ENCODE results near the gene FGFR4. TPM values are rescaled to one million over a fixed set of nuclear protein-coding genes. Genes with fewer than 3 reads are reported as not detected.

Gene FGFR4
- total and polyA plus RNA-seq, 10 donors, result 5.2 to 41.6 (median 23.0) TPM

- Histone ChIP-seq H3K9me3 (no peaks in the 10 kb centered on the region), H3K27ac (peak overlapping the region in 5 of 8 donors; percentile 50 to 71 (median 60)), H3K27me3 (replicated peaks in 1 of 7) (peaks cover 0 to 40% (median 0%) of the 10 kb centered on the region in 7 donors), H3K4me3 (peak overlapping the region; percentile 41 to 78 (median 50)), H3K36me3 (peaks cover 0 to 13% (median 0%) of the 10 kb centered on the region in 6 donors), H3K4me1 (peaks cover 0 to 61% (median 14%) of the 10 kb centered on the region in 6 donors)
- DNase-seq, result no peak
- 25 to 37% (median 26%) methylated on average over 18 to 23 of the region's 23 CpGs for WGBS, 5 donors
- intact Hi-C loops (cut with DNase I; ENCODE audit: low total_unique reads), result no loop called here
- TF ChIP-seq, protein P1, sequence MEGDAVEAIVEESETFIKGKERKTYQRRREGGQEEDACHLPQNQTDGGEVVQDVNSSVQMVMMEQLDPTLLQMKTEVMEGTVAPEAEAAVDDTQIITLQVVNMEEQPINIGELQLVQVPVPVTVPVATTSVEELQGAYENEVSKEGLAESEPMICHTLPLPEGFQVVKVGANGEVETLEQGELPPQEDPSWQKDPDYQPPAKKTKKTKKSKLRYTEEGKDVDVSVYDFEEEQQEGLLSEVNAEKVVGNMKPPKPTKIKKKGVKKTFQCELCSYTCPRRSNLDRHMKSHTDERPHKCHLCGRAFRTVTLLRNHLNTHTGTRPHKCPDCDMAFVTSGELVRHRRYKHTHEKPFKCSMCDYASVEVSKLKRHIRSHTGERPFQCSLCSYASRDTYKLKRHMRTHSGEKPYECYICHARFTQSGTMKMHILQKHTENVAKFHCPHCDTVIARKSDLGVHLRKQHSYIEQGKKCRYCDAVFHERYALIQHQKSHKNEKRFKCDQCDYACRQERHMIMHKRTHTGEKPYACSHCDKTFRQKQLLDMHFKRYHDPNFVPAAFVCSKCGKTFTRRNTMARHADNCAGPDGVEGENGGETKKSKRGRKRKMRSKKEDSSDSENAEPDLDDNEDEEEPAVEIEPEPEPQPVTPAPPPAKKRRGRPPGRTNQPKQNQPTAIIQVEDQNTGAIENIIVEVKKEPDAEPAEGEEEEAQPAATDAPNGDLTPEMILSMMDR (IDR thresholded peaks at IDR 0.05 in 8 of 11, conservative IDR thresholded peaks at IDR 0.05 in 3 of 11), result no peak
- TF ChIP-seq POLR2AphosphoS5 (IDR thresholded peaks at IDR 0.05) (no peak), POLR2A (IDR thresholded peaks at IDR 0.05) (no peak)
Observed at GRCh38 chr5:177087398-177088005, 787 bp downstream of the FGFR4 start.

DNA sequence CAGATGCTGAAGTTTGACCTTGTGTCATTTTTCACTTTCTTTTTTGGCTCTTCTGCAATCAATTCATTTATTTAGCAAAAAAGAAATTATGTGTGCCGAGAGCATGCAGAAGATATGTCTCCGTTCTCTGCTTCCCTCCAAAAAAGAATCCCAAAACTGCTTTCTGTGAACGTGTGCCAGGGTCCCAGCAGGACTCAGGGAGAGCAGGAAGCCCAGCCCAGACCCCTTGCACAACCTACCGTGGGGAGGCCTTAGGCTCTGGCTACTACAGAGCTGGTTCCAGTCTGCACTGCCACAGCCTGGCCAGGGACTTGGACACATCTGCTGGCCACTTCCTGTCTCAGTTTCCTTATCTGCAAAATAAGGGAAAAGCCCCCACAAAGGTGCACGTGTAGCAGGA is 2.4 kb downstream of the FGFR4 start:
- 38 to 49% (median 42%) methylated on average over 5 of the region's 5 CpGs for WGBS, 5 donors
- Histone ChIP-seq H3K4me1 (peaks cover 0 to 74% (median 18%) of the 10 kb centered on the region in 6 donors), H3K4me3 (peak overlapping the region in 1 of 8 donors; percentile 1), H3K9me3 (no peaks in the 10 kb centered on the region), H3K27me3 (replicated peaks in 1 of 7) (peaks cover 0 to 29% (median 0%) of the 10 kb centered on the region in 7 donors), H3K27ac (peak overlapping the region in 5 of 8 donors; percentile 42 to 71 (median 53)), H3K36me3 (peaks cover 0 to 25% (median 0%) of the 10 kb centered on the region in 6 donors)
- DNase-seq, result no peak
- intact Hi-C loops (cut with DNase I; ENCODE audit: low total_unique reads), result no loop called here
- TF ChIP-seq, protein P1 (IDR thresholded peaks at IDR 0.05 in 8 of 11, conservative IDR thresholded peaks at IDR 0.05 in 3 of 11), result no peak
- TF ChIP-seq POLR2AphosphoS5 (IDR thresholded peaks at IDR 0.05) (no peak), POLR2A (IDR thresholded peaks at IDR 0.05) (no peak)

GRCh38 chr5:177089825-177090641 is 3.3 kb downstream of the FGFR4 start:
- H3K36me3 ChIP-seq, result peaks cover 0 to 25% (median 0%) of the 10 kb centered on the region in 6 donors
- DNase-seq, result no peak
- 74 to 94% (median 80%) methylated on average over 15 to 21 of the region's 21 CpGs for WGBS, 5 donors
- peaks cover 6 to 83% (median 27%) of the 10 kb centered on the region in 6 donors for H3K4me1 ChIP-seq
- H3K9me3 ChIP-seq, result no peaks in the 10 kb centered on the region
- peaks cover 0 to 26% (median 0%) of the 10 kb centered on the region in 7 donors for H3K27me3 ChIP-seq (replicated peaks in 1 of 7)
- peak overlapping the region in 1 of 8 donors; percentile 1 for H3K4me3 ChIP-seq
- peak overlapping the region in 5 of 8 donors; percentile 42 to 71 (median 53) for H3K27ac ChIP-seq
- TF ChIP-seq, protein P1 (IDR thresholded peaks at IDR 0.05 in 8 of 11, conservative IDR thresholded peaks at IDR 0.05 in 3 of 11), result no peak
- intact Hi-C loops (cut with DNase I; ENCODE audit: low total_unique reads), result no loop called here

GRCh38 chr5:177090813-177091212 is 4.1 kb downstream of the FGFR4 start:
- TF ChIP-seq POLR2A (IDR thresholded peaks at IDR 0.05), result no peak
- TF ChIP-seq, protein P1 (IDR thresholded peaks at IDR 0.05 in 8 of 11, conservative IDR thresholded peaks at IDR 0.05 in 3 of 11), result no peak
- TF ChIP-seq POLR2AphosphoS5 (IDR thresholded peaks at IDR 0.05), result no peak
- Histone ChIP-seq H3K9me3 (no peaks in the 10 kb centered on the region), H3K27me3 (replicated peaks in 1 of 7) (peaks cover 0 to 26% (median 0%) of the 10 kb centered on the region in 7 donors), H3K27ac (peak overlapping the region in 3 of 8 donors; percentile 5 to 71 (median 30)), H3K4me3 (no peak overlapping the region), H3K4me1 (peaks cover 6 to 85% (median 33%) of the 10 kb centered on the region in 6 donors), H3K36me3 (peaks cover 0 to 25% (median 0%) of the 10 kb centered on the region in 6 donors)
- no peak for DNase-seq
- WGBS, 5 donors, result 87 to 97% (median 90%) methylated on average over 12 to 13 of the region's 13 CpGs
- intact Hi-C loops (cut with DNase I; ENCODE audit: low total_unique reads), result no loop called here
